ENCODE results near the gene SPTBN1. TPM values are rescaled to one million over a fixed set of nuclear protein-coding genes. Genes with fewer than 3 reads are reported as not detected.
A peak's percentile ranks its signal among the peaks of the same experiment; 100 is the strongest.

SPTBN1 gene
- total and polyA plus RNA-seq, 9 of the 15 experiments (the other 6 are each of a cell fraction or from before 2014, with no cell fraction given), result 8.9 to 66.8 (median 31.4) TPM

GRCh38 chr2:54570925-54571694, 115.0 kb downstream of the SPTBN1 start (continued):
- TF ChIP-seq E2F8 (IDR thresholded peaks at IDR 0.05; ENCODE audit: low read depth, partially characterized antibody) (no peak), MTF1 (CRISPR knock-in tag; IDR thresholded peaks at IDR 0.05; ENCODE audit: borderline replicate concordance) (no peak), PREB (CRISPR knock-in tag; IDR thresholded peaks at IDR 0.05) (no peak), E2F3 (CRISPR knock-in tag; IDR thresholded peaks at IDR 0.05) (no peak), BCL6 (CRISPR knock-in tag; IDR thresholded peaks at IDR 0.05) (no peak), HMGXB4 (CRISPR knock-in tag; IDR thresholded peaks at IDR 0.05) (no peak), ELF1 (tag; IDR thresholded peaks at IDR 0.05) (no peak), BCOR (IDR thresholded peaks at IDR 0.05) (peak; percentile 22; the same call in 1 of the 2 replicates), ZNF121 (CRISPR knock-in tag; conservative IDR thresholded peaks at IDR 0.05) (no peak), ASH1L (IDR thresholded peaks at IDR 0.05; ENCODE audit: borderline replicate concordance, low read depth, partially characterized antibody) (no peak), ZBTB2 (IDR thresholded peaks at IDR 0.05) (peak; percentile 33; the same call in 1 of the 2 replicates), CXXC5 (CRISPR knock-in tag; IDR thresholded peaks at IDR 0.05) (peak; percentile 64), JUNB (CRISPR knock-in tag; conservative IDR thresholded peaks at IDR 0.05) (no peak), ZEB2 (IDR thresholded peaks at IDR 0.05) (no peak; the same call in 1 of the 2 replicates), HDAC1 (IDR thresholded peaks at IDR 0.05) (peak in 1 of 2 experiments; percentile 92; a peak in 2 of 4 replicates), TCF3 (CRISPR knock-in tag; IDR thresholded peaks at IDR 0.05) (peak; percentile 77), ZNF347 (CRISPR knock-in tag; IDR thresholded peaks at IDR 0.05; ENCODE audit: low read depth) (no peak), SOX6 (IDR thresholded peaks at IDR 0.05) (peak; percentile 80), HDAC6 (IDR thresholded peaks at IDR 0.05; ENCODE audit: low read depth, low read length) (no peak), ZC3H4 (CRISPR knock-in tag; IDR thresholded peaks at IDR 0.05; ENCODE audit: borderline replicate concordance) (no peak), ZNF584 (CRISPR knock-in tag; IDR thresholded peaks at IDR 0.05; ENCODE audit: low read depth) (no peak; the same call in 1 of the 2 replicates)

Data from K562 (cell line).